A549 (cell line): ENCODE data around the gene MBP. TPM values are rescaled to one million over a fixed set of nuclear protein-coding genes. Genes with fewer than 3 reads are reported as not detected.

Experiments used
- ATAC-seq, 2 experiments: fragments of 200-7000 bp in 1 of 2; fragments of >200 bp in 1 of 2; cut with Nextera tagmentation in 1 of 2; cut with Tn5 transposase in 1 of 2; 3 replicates each; pipeline versions ENCODE4 v1.8.0 to v1.9.1; 2018 to 2020; ENCODE audit warnings: mild to moderate bottlenecking in 1 of 2, moderate library complexity in 1 of 2
- CTCF ChIA-PET: fragments of 300-600 bp; sonication (Branson Sonifier 250); formaldehyde crosslinking; extraction: SDS; loops from one replicate; lab custom pipeline; 2021; ENCODE audit warnings: antibody characterized with exemption, inconsistent platforms; lab: Yijun Ruan, JAX
- POLR2A ChIA-PET: fragments of 350-600 bp; formaldehyde crosslinking; extraction: SDS; loops from one replicate; lab custom pipeline; 2021; ENCODE audit warnings: antibody characterized with exemption, inconsistent platforms; lab: Yijun Ruan, JAX
- DNase-seq, 2 experiments: peaks; one replicate each; pipeline versions ENCODE4 v3.0.0 to v3.0.0-alpha.2; 2011 to 2016; ENCODE audit warnings: low read depth in 1 of 2, low spot score in 1 of 2
- FAIRE-seq: peaks from 2 replicates; lab custom pipeline; 2011; peaks lifted over from hg19 to GRCh38; lab: Jason Lieb, UNC
- H3K27ac ChIP-seq, 2 experiments: fragments of >200 bp; sonication (Bioruptor Twin); formaldehyde crosslinking; 3 replicates each; pipeline ENCODE4 v1.5.1; 2016 to 2017
- H3K4me1 ChIP-seq: fragments of >200 bp; sonication (Bioruptor Twin); formaldehyde crosslinking; 3 replicates; pipeline ENCODE4 v1.6.1; 2016
- H3K4me2 ChIP-seq: fragments of >200 bp; sonication (Bioruptor Twin); formaldehyde crosslinking; 3 replicates; pipeline ENCODE4 v1.6.1; 2016
- H3K4me3 ChIP-seq: fragments of >200 bp; sonication (Bioruptor Twin); formaldehyde crosslinking; 3 replicates; pipeline ENCODE4 v1.5.1; 2016
- H3K9me3 ChIP-seq: fragments of >200 bp; sonication (Bioruptor Twin); formaldehyde crosslinking; 3 replicates; pipeline ENCODE4 v1.6.1; 2016
- BCL3 ChIP-seq: fragments of >200 bp; sonication (Bioruptor Twin); formaldehyde crosslinking; IDR thresholded peaks from 3 replicates; pipeline ENCODE4 v1.6.1; 2016
- CBX8 ChIP-seq: fragments of 200-600 bp; sonication (generic); IDR thresholded peaks from 2 replicates; pipeline ENCODE4 v1.6.1; 2016
- CTCF ChIP-seq: fragments of >200 bp; sonication (Bioruptor Twin); formaldehyde crosslinking; IDR thresholded peaks from 3 replicates; pipeline ENCODE4 v1.5.1; 2016
- E2F6 ChIP-seq: IDR thresholded peaks from 2 replicates; pipeline ENCODE4 v1.6.1; 2012; ENCODE audit warnings: low read depth, borderline replicate concordance
- EHF ChIP-seq: fragments of 250-450 bp; sonication (Bioruptor Pico); IDR thresholded peaks from 2 replicates; pipeline ENCODE4 v1.5.0; 2020; ENCODE audit warnings: mild to moderate bottlenecking
- EHMT2 ChIP-seq: fragments of 200-600 bp; sonication (generic); IDR thresholded peaks from 2 replicates; pipeline ENCODE4 v1.6.1; 2016; ENCODE audit warnings: antibody characterized with exemption, low read depth, mild to moderate bottlenecking, moderate library complexity
- EP300 ChIP-seq, 2 experiments: fragments of >200 bp; sonication (Bioruptor Twin); formaldehyde crosslinking; IDR thresholded peaks; 2 replicates in 1 of 2; 3 replicates in 1 of 2; pipeline ENCODE4 v1.6.1; 2016 to 2017
- ESRRA ChIP-seq: fragments of 150-350 bp; IDR thresholded peaks from 2 replicates; pipeline ENCODE4 v1.6.1; 2014; ENCODE audit warnings: mild to moderate bottlenecking, low read length, borderline replicate concordance
- FOSL2 ChIP-seq, 2 experiments: fragments of 450-650 bp in 1 of 2; fragments of >200 bp in 1 of 2; sonication (Bioruptor Twin) in 1 of 2; formaldehyde crosslinking; IDR thresholded peaks; 2 replicates each; pipeline versions ENCODE4 v1.5.0 to v1.6.1; 2016 to 2020; ENCODE audit warnings: mild to moderate bottlenecking in 1 of 2, moderate library complexity in 1 of 2
- HDAC2 ChIP-seq: fragments of 200-600 bp; sonication (generic); IDR thresholded peaks from 2 replicates; pipeline ENCODE4 v1.6.1; 2016
- HEYL ChIP-seq: fragments of 250-450 bp; sonication (Bioruptor Pico); IDR thresholded peaks from 2 replicates; pipeline ENCODE4 v1.8.0; 2021; ENCODE audit warnings: mild to moderate bottlenecking, moderate library complexity
- HMGXB4 ChIP-seq: fragments of 250-450 bp; sonication (Bioruptor Pico); IDR thresholded peaks from 2 replicates; pipeline ENCODE4 v1.5.0; 2021; ENCODE audit warnings: mild to moderate bottlenecking, moderate library complexity, borderline replicate concordance
- HOXB5 ChIP-seq: fragments of 250-450 bp; sonication (Bioruptor Pico); IDR thresholded peaks from 2 replicates; pipeline ENCODE4 v1.5.0; 2020; ENCODE audit warnings: mild to moderate bottlenecking, moderate library complexity
- JUNB ChIP-seq: fragments of >200 bp; sonication (Bioruptor Twin); formaldehyde crosslinking; IDR thresholded peaks from 2 replicates; pipeline ENCODE4 v1.6.1; 2016
- KDM1A ChIP-seq: fragments of 200-600 bp; sonication (generic); IDR thresholded peaks from 2 replicates; pipeline ENCODE4 v1.6.1; 2016; ENCODE audit warnings: low read depth, mild to moderate bottlenecking
- MAFK ChIP-seq: fragments of 450-650 bp; IDR thresholded peaks from 2 replicates; pipeline ENCODE4 v1.6.1; 2014; ENCODE audit not compliant: partially characterized antibody
- MAZ ChIP-seq: fragments of 150-350 bp; IDR thresholded peaks from 2 replicates; pipeline ENCODE4 v1.6.1; 2014; ENCODE audit warnings: antibody characterized with exemption, low read depth, low read length, borderline replicate concordance
- NR3C1 ChIP-seq: fragments of >200 bp; sonication (Bioruptor Twin); formaldehyde crosslinking; IDR thresholded peaks from 3 replicates; pipeline ENCODE4 v1.6.1; 2017
- POLR2A ChIP-seq: IDR thresholded peaks from 2 replicates; pipeline ENCODE4 v1.6.1; 2012; ENCODE audit warnings: mild to moderate bottlenecking, low read length
- POLR2AphosphoS2 ChIP-seq: conservative IDR thresholded peaks from 2 replicates; pipeline ENCODE4 v1.6.1; 2012; ENCODE audit warnings: low read length, improper control_type of control experiment, inconsistent platforms
- RARB ChIP-seq: fragments of 250-450 bp; sonication (Bioruptor Pico); IDR thresholded peaks from 2 replicates; pipeline ENCODE4 v1.8.0; 2021; ENCODE audit warnings: mild to moderate bottlenecking, moderate library complexity
- SMC3 ChIP-seq: fragments of >200 bp; sonication (Bioruptor Twin); formaldehyde crosslinking; IDR thresholded peaks from 3 replicates; pipeline ENCODE4 v1.6.1; 2018; ENCODE audit warnings: inconsistent platforms
- TP53 ChIP-seq: fragments of 250-450 bp; sonication (Bioruptor Pico); IDR thresholded peaks from 2 replicates; pipeline ENCODE4 v1.5.0; 2021; ENCODE audit warnings: mild to moderate bottlenecking, moderate library complexity
- ZFP36 ChIP-seq: fragments of 450-650 bp; IDR thresholded peaks from 2 replicates; pipeline ENCODE4 v1.6.1; 2014; ENCODE audit warnings: borderline replicate concordance; ENCODE audit not compliant: partially characterized antibody
- ZNF302 ChIP-seq: fragments of 250-450 bp; sonication (Bioruptor Pico); IDR thresholded peaks from 2 replicates; pipeline ENCODE4 v1.9.0; 2021; ENCODE audit warnings: inconsistent platforms, mild to moderate bottlenecking, moderate library complexity
- ZSCAN20 ChIP-seq: fragments of 250-450 bp; sonication (Bioruptor Pico); IDR thresholded peaks from 2 replicates; pipeline ENCODE4 v1.8.0; 2022; ENCODE audit warnings: mild to moderate bottlenecking, moderate library complexity
- WGBS: methylation state at CpG from one replicate; pipeline ENCODE4 v1.1.6; 2017; ENCODE audit errors: missing lambda C conversion rate; 5-methylcytosine and 5-hydroxymethylcytosine counted together
- polyA plus RNA-seq, 4 experiments: library from polyadenylated mRNA; depleted of rRNA in 3 of 4; stranded (reverse); fragments of >200 nt; fragmentation: RNase III in 1 of 4; extraction: RNeasy Plus Mini Kit Qiagen cat#74134 plus additional on column Dnase treatment in 1 of 4; gene quantifications; 2 replicates in 3 of 4; 3 replicates in 1 of 4; pipeline ENCODE4 v1.2.3, GENCODE V29; 2011 to 2017

The MBP gene
- polyA plus RNA-seq, 2 of the 4 experiments (the other 2 are of a cell fraction): 8.6 to 33.1 TPM

GRCh38 chr18:77124452-77124922 lies 8.1 kb downstream of the MBP start:
- POLR2A ChIA-PET: no interaction called here
- TF ChIP-seq HMGXB4 (CRISPR knock-in tag) (no peak), ESRRA (no peak), NR3C1 (no peak), E2F6 (no peak), FOSL2 (IDR thresholded peaks at IDR 0.05) (no peak), FOSL2 (CRISPR knock-in tag; IDR thresholded peaks at IDR 0.05) (no peak), CBX8 (no peak), TP53 (no peak), POLR2AphosphoS2 (no peak), CTCF (no peak), ZFP36 (no peak), MAFK (no peak), KDM1A (no peak), BCL3 (no peak)
- TF ChIP-seq, all 56 proteins: peak for 0
- no peak overlapping the region for H3K4me3 ChIP-seq
- peak overlapping the region; percentile 57 to 83 for H3K27ac ChIP-seq
- peak overlapping the region; percentile 71 for H3K4me2 ChIP-seq
- CTCF ChIA-PET: interaction anchor here (1.4 to 2.8 kb wide), 2 partner anchors 9 to 140 kb away, joined by 5 to 11 read pairs; no protein-coding TSS in a partner anchor
- peaks cover 51% of the 10 kb centered on the region for H3K4me1 ChIP-seq
- DNase-seq (no peak), ATAC-seq (no peak), FAIRE-seq (no peak)
- H3K9me3 ChIP-seq: no peaks in the 10 kb centered on the region
- WGBS: 43% methylated on average over 3 of the region's 9 CpGs

GRCh38 chr18:77123320-77124231 lies 9.0 kb downstream of the MBP start:
- Histone ChIP-seq H3K9me3 (no peaks in the 10 kb centered on the region), H3K4me3 (no peak overlapping the region), H3K4me1 (peaks cover 42% of the 10 kb centered on the region), H3K4me2 (no peak overlapping the region), H3K27ac (peak overlapping the region in 1 of 2 experiments; percentile 83; a peak in 3 of 6 replicates)
- ATAC-seq: no peak
- no peak for DNase-seq
- POLR2A ChIA-PET: interaction anchor here (1.0 to 1.1 kb wide), 2 partner anchors 9 kb away, joined by 3 read pairs; partner anchors contain the start of gene MBP
- CTCF ChIA-PET: interaction anchor here (0.9 to 2.8 kb wide), 4 partner anchors 8 to 139 kb away, joined by 3 to 11 read pairs (median 5); no protein-coding TSS in a partner anchor
- WGBS: 91% methylated on average over 12 of the region's 14 CpGs
- TF ChIP-seq HEYL (CRISPR knock-in tag): no peak
- no peak for TF ChIP-seq HDAC2
- no peak for TF ChIP-seq HOXB5 (CRISPR knock-in tag)
- no peak for TF ChIP-seq POLR2A
- TF ChIP-seq ZSCAN20 (CRISPR knock-in tag): no peak
- TF ChIP-seq HMGXB4 (CRISPR knock-in tag): no peak
- TF ChIP-seq MAZ: no peak
- TF ChIP-seq EHMT2: no peak
- TF ChIP-seq CBX8: no peak
- TF ChIP-seq EHF: no peak
- TF ChIP-seq SMC3: no peak
- TF ChIP-seq ESRRA: no peak
- no peak for TF ChIP-seq POLR2AphosphoS2
- TF ChIP-seq JUNB: no peak
- TF ChIP-seq RARB: no peak
- TF ChIP-seq ZNF302 (CRISPR knock-in tag): no peak
- TF ChIP-seq EP300 (IDR thresholded peaks at IDR 0.05): no peak
- FAIRE-seq: no peak
